Left ventricle myocardium inferior (tissue), 1 donor: ENCODE measurements around the gene TLE1. TPM values are rescaled to one million over a fixed set of nuclear protein-coding genes. Genes with fewer than 3 reads are reported as not detected.

Source experiments
- DNase-seq: peaks from one replicate; pipeline ENCODE4 v3.0.0-alpha.2; 2020
- H3K27ac ChIP-seq: fragments of 200-600 bp; replicated peaks from 2 replicates; pipeline ENCODE4 v1.8.0; 2021
- H3K27me3 ChIP-seq: fragments of 200-600 bp; 2 replicates; pipeline ENCODE4 v1.8.0; 2021; ENCODE audit warnings: low read depth
- H3K36me3 ChIP-seq: fragments of 200-600 bp; 2 replicates; pipeline ENCODE4 v1.8.0; 2021
- H3K4me1 ChIP-seq: fragments of 200-600 bp; 2 replicates; pipeline ENCODE4 v1.8.0; 2021
- H3K4me3 ChIP-seq: fragments of 200-600 bp; 2 replicates; pipeline ENCODE4 v1.8.0; 2021; ENCODE audit warnings: mild to moderate bottlenecking, moderate library complexity
- H3K9me3 ChIP-seq: fragments of 200-600 bp; replicated peaks from 2 replicates; pipeline ENCODE4 v1.8.0; 2021
- intact Hi-C: fragments of 100-400 bp; cut with micrococcal nuclease; formaldehyde crosslinking; loops from one replicate; pipeline ENCODE4 v1.11.0; 2022
- total RNA-seq: library from RNA; stranded (reverse); fragmentation: NEBNext Ultra II Directional; extraction: Animal tissue kit (Norgen Biotek cat#: 25700); gene quantifications from one replicate; pipeline ENCODE4 v1.2.1, GENCODE V29; 2021
- TF ChIP-seq, protein P1 (sequence below): fragments of 200-600 bp; IDR thresholded peaks from 2 replicates; pipeline ENCODE4 v1.8.0; 2021; ENCODE audit warnings: antibody characterized with exemption, mild to moderate bottlenecking, borderline replicate concordance
- donor health status: DM: no; HTN: yes; CAD: no; lungs with severe emphysema.

The TLE1 gene
- total RNA-seq, 1 donor from 2014 or later = 8.5 TPM

- intact Hi-C loops = no loop called here
- H3K4me1 ChIP-seq = peaks cover 24% of the 10 kb centered on the region
- TF ChIP-seq, protein P1, sequence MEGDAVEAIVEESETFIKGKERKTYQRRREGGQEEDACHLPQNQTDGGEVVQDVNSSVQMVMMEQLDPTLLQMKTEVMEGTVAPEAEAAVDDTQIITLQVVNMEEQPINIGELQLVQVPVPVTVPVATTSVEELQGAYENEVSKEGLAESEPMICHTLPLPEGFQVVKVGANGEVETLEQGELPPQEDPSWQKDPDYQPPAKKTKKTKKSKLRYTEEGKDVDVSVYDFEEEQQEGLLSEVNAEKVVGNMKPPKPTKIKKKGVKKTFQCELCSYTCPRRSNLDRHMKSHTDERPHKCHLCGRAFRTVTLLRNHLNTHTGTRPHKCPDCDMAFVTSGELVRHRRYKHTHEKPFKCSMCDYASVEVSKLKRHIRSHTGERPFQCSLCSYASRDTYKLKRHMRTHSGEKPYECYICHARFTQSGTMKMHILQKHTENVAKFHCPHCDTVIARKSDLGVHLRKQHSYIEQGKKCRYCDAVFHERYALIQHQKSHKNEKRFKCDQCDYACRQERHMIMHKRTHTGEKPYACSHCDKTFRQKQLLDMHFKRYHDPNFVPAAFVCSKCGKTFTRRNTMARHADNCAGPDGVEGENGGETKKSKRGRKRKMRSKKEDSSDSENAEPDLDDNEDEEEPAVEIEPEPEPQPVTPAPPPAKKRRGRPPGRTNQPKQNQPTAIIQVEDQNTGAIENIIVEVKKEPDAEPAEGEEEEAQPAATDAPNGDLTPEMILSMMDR = no peak
- peaks cover 52% of the 10 kb centered on the region for H3K36me3 ChIP-seq
- no peaks in the 10 kb centered on the region for H3K27me3 ChIP-seq
- peak; percentile 45 for DNase-seq
- no peaks in the 10 kb centered on the region for H3K9me3 ChIP-seq
- H3K4me3 ChIP-seq = no peak overlapping the region
- peak overlapping the region; percentile 91 for H3K27ac ChIP-seq
Observed at GRCh38 chr9:81613002-81613812, 76.1 kb downstream of the TLE1 start.

DNA sequence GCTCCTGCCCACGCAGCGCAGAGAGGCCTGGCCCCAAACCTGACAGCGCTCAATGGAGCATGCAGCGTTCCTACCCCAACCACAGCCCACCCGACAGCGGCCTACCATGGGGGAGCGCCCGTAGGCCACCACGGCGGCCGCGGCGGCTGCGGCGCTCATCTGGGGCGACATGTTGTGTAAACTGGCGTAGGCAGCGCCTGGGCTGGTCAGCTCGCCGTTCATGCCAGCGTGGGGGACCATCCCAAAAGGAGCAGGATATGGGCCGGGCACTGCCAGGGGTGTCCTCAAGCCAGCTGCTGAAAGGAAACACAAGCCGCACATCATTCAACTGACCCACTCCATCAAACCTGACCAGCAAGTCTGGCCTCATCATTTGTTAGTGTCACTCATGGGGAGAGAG, 77.7 kb downstream of the TLE1 start:
- H3K9me3 ChIP-seq = no peaks in the 10 kb centered on the region
- no peaks in the 10 kb centered on the region for H3K27me3 ChIP-seq
- DNase-seq = no peak
- no peak overlapping the region for H3K27ac ChIP-seq
- H3K4me1 ChIP-seq = peaks cover 24% of the 10 kb centered on the region
- H3K36me3 ChIP-seq = peaks cover 58% of the 10 kb centered on the region
- intact Hi-C loops = no loop called here
- TF ChIP-seq, protein P1 = no peak
- no peak overlapping the region for H3K4me3 ChIP-seq

DNA sequence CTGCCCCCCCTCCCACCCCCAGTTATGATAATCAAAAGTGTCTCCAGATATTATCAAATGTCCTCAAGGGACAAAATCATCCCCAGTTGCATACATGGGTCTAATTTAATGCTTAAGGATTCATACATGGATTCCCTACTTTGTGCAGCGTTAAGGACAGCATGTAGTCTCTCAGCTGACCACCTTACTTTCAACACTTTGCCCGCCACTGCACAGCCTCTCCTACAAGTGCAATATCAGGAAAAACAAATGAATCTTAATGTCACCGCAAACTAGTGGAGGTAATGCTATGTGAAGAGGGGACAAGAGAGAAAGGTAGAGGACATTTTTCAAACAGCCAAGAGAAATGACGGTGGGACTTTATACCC, 78.6 kb downstream of the TLE1 start:
- H3K4me3 ChIP-seq = no peak overlapping the region
- H3K9me3 ChIP-seq = no peaks in the 10 kb centered on the region
- H3K36me3 ChIP-seq = peaks cover 58% of the 10 kb centered on the region
- H3K4me1 ChIP-seq = peaks cover 24% of the 10 kb centered on the region
- TF ChIP-seq, protein P1 = no peak
- H3K27ac ChIP-seq = no peak overlapping the region
- intact Hi-C loops = no loop called here
- no peak for DNase-seq
- H3K27me3 ChIP-seq = no peaks in the 10 kb centered on the region

- Histone ChIP-seq H3K36me3 (peaks cover 53% of the 10 kb centered on the region), H3K27ac (no peak overlapping the region), H3K27me3 (no peaks in the 10 kb centered on the region), H3K4me1 (peaks cover 24% of the 10 kb centered on the region), H3K4me3 (no peak overlapping the region), H3K9me3 (no peaks in the 10 kb centered on the region)
- no peak for DNase-seq
- TF ChIP-seq, protein P1 = no peak
- intact Hi-C loops = no loop called here
Observed at GRCh38 chr9:81609782-81610739, 79.3 kb downstream of the TLE1 start.

GRCh38 chr9:81608289-81608657, 81.1 kb downstream of the TLE1 start:
- TF ChIP-seq, protein P1 = no peak

More at GRCh38 chr9:81608289-81608657, 81.1 kb downstream of the TLE1 start:
- H3K27me3 ChIP-seq = no peaks in the 10 kb centered on the region
- no peak overlapping the region for H3K27ac ChIP-seq
- no peak overlapping the region for H3K4me3 ChIP-seq
- peaks cover 45% of the 10 kb centered on the region for H3K36me3 ChIP-seq
- intact Hi-C loops = no loop called here
- DNase-seq = no peak
- H3K9me3 ChIP-seq = no peaks in the 10 kb centered on the region
- H3K4me1 ChIP-seq = peaks cover 24% of the 10 kb centered on the region
